Kidney glomerular epithelial cell (primary cell): Measurements from ENCODE around the gene WNT4.

ENCODE experiments used
- DNase-seq: peaks from one replicate; lab custom pipeline; 2025; lab: John Stamatoyannopoulos, UW

The WNT4 gene

GRCh38 chr1:22163564-22163963 is 20.7 kb upstream of the WNT4 start:
- no peak for DNase-seq

GRCh38 chr1:22163137-22163536 is 20.2 kb upstream of the WNT4 start:
- DNase-seq, result no peak

GRCh38 chr1:22159891-22160290 is 17.0 kb upstream of the WNT4 start:
- DNase-seq, result no peak

- DNase-seq, result no peak
Measured at GRCh38 chr1:22158654-22159053, 15.8 kb upstream of the WNT4 start.

GRCh38 chr1:22157359-22157966 is 14.6 kb upstream of the WNT4 start:
- DNase-seq, result no peak

GRCh38 chr1:22155517-22155916 is 12.6 kb upstream of the WNT4 start:
- DNase-seq, result no peak

GRCh38 chr1:22154626-22155025 is 11.7 kb upstream of the WNT4 start:
- DNase-seq, result no peak

GRCh38 chr1:22153660-22154437 is 11.0 kb upstream of the WNT4 start:
- DNase-seq, result no peak

GRCh38 chr1:22150923-22151322 is 8.0 kb upstream of the WNT4 start:
- DNase-seq, result no peak

GRCh38 chr1:22142315-22143064 is 407 bp downstream of the WNT4 start:
- no peak for DNase-seq

- DNase-seq, result no peak
Measured at GRCh38 chr1:22141554-22142314, 1.2 kb downstream of the WNT4 start.

- DNase-seq, result no peak
Measured at GRCh38 chr1:22140694-22141093, 2.2 kb downstream of the WNT4 start.

- DNase-seq, result no peak
Measured at GRCh38 chr1:22139817-22140216, 3.1 kb downstream of the WNT4 start.

GRCh38 chr1:22139066-22139594 is 3.8 kb downstream of the WNT4 start:
- DNase-seq, result no peak

GRCh38 chr1:22137004-22137720 is 5.7 kb downstream of the WNT4 start:
- DNase-seq, result no peak

GRCh38 chr1:22133931-22134324 is 9.0 kb downstream of the WNT4 start:
- DNase-seq, result no peak

- no peak for DNase-seq
Measured at GRCh38 chr1:22133247-22133930, 9.5 kb downstream of the WNT4 start.

GRCh38 chr1:22132517-22133235 is 10.2 kb downstream of the WNT4 start:
- DNase-seq, result peak; percentile 37

GRCh38 chr1:22131875-22132486 is 10.9 kb downstream of the WNT4 start:
- DNase-seq, result no peak

- no peak for DNase-seq
Measured at GRCh38 chr1:22131062-22131461, 11.8 kb downstream of the WNT4 start.
